SK-N-SH (cell line): ENCODE results near the gene LRRIQ1. TPM values are rescaled to one million over a fixed set of nuclear protein-coding genes. Genes with fewer than 3 reads are reported as not detected.

Source experiments
- CTCF ChIA-PET: fragments of 300-600, 350-600 bp; formaldehyde crosslinking; extraction: SDS; loops from one replicate; lab custom pipeline; 2021; lab: Yijun Ruan, JAX
- POLR2A ChIA-PET: fragments of 350-600 bp; sonication (Branson Sonifier 250); formaldehyde crosslinking; extraction: SDS; loops from one replicate; lab custom pipeline; 2020; ENCODE audit warnings: antibody characterized with exemption, inconsistent platforms; lab: Yijun Ruan, JAX
- DNase-seq: peaks from one replicate; pipeline ENCODE4 v3.0.0; 2012
- H2AFZ ChIP-seq: fragments of 200-600 bp; sonication (generic); 2 replicates; pipeline ENCODE4 v1.8.1; 2016; ENCODE audit warnings: antibody characterized with exemption, mild to moderate bottlenecking, low read depth
- H3F3A ChIP-seq: fragments of 200-600 bp; sonication (generic); replicated peaks from 2 replicates; pipeline ENCODE3; 2016; ENCODE audit warnings: antibody characterized with exemption, mild to moderate bottlenecking; ENCODE audit not compliant: insufficient read depth
- H3K27ac ChIP-seq, 2 experiments: fragments of 200-500 bp in 1 of 2; fragments of 200-600 bp in 1 of 2; sonication (Bioruptor generic) in 1 of 2; sonication (generic), shearing (Covaris generic) in 1 of 2; 2 replicates each; pipeline versions ENCODE4 v1.5.1 to v1.6.1; 2014 to 2016; ENCODE audit warnings: low read depth in 2 of 2, inconsistent platforms in 1 of 2, low read length in 1 of 2, mild to moderate bottlenecking in 1 of 2, mixed read lengths in 1 of 2
- H3K27me3 ChIP-seq: fragments of 200-600 bp; sonication (generic), shearing (Covaris generic); 2 replicates; pipeline ENCODE4 v1.6.1; 2016; ENCODE audit warnings: mixed run types; ENCODE audit not compliant: insufficient read depth
- H3K36me3 ChIP-seq, 2 experiments: fragments of 200-500 bp in 1 of 2; fragments of 200-600 bp in 1 of 2; sonication (Bioruptor generic) in 1 of 2; sonication (generic) in 1 of 2; replicated peaks in 1 of 2; 2 replicates each; pipeline versions ENCODE3 to v1.5.1; 2014 to 2016; ENCODE audit warnings: low read length in 1 of 2, mild to moderate bottlenecking in 1 of 2; ENCODE audit not compliant: insufficient read depth in 2 of 2, control insufficient read depth in 1 of 2
- H3K4me1 ChIP-seq, 2 experiments: fragments of 200-500 bp in 1 of 2; fragments of 200-600 bp in 1 of 2; sonication (Bioruptor generic) in 1 of 2; sonication (generic), shearing (Covaris generic) in 1 of 2; 2 replicates each; pipeline versions ENCODE4 v1.5.1 to v1.6.1; 2014 to 2016; ENCODE audit warnings: low read depth in 1 of 2, low read length in 1 of 2, mixed run types in 1 of 2; ENCODE audit not compliant: insufficient read depth in 2 of 2, control insufficient read depth in 1 of 2
- H3K4me2 ChIP-seq: fragments of 200-600 bp; sonication (generic), shearing (Covaris generic); 2 replicates; pipeline ENCODE4 v1.6.1; 2017; ENCODE audit warnings: mixed run types
- H3K4me3 ChIP-seq, 2 experiments: fragments of 200-500 bp in 1 of 2; fragments of 200-600 bp in 1 of 2; sonication (Bioruptor generic) in 1 of 2; sonication (generic), shearing (Covaris generic) in 1 of 2; 2 replicates each; pipeline versions ENCODE4 v1.5.1 to v1.8.1; 2014 to 2016; ENCODE audit warnings: low read depth in 2 of 2, inconsistent platforms in 1 of 2, low read length in 1 of 2, mild to moderate bottlenecking in 1 of 2, mixed read lengths in 1 of 2, moderate library complexity in 1 of 2
- H3K79me2 ChIP-seq: fragments of 200-600 bp; sonication (generic); 2 replicates; pipeline ENCODE4 v1.8.1; 2017; ENCODE audit warnings: mild to moderate bottlenecking; ENCODE audit not compliant: insufficient read depth
- H3K9ac ChIP-seq: fragments of 200-600 bp; sonication (generic); 2 replicates; pipeline ENCODE4 v1.6.1; 2017; ENCODE audit warnings: mixed run types
- H3K9me2 ChIP-seq: fragments of 200-600 bp; sonication (generic); 2 replicates; pipeline ENCODE4 v1.6.1; 2017; ENCODE audit warnings: mixed run types
- H3K9me3 ChIP-seq: fragments of 200-600 bp; sonication (generic); 2 replicates; pipeline ENCODE4 v1.6.1; 2017; ENCODE audit warnings: mixed run types, mild to moderate bottlenecking, moderate library complexity
- H4K20me1 ChIP-seq: fragments of 200-600 bp; sonication (generic); 2 replicates; pipeline ENCODE4 v1.6.1; 2017; ENCODE audit warnings: mild to moderate bottlenecking, mixed run types; ENCODE audit not compliant: insufficient read depth
- CHD2 ChIP-seq: fragments of 150-350 bp; IDR thresholded peaks from 2 replicates; pipeline ENCODE4 v1.6.1; 2018; ENCODE audit warnings: low read length; ENCODE audit not compliant: partially characterized antibody
- EZH2phosphoT487 ChIP-seq: fragments of 200-600 bp; sonication (generic); IDR thresholded peaks from 2 replicates; pipeline ENCODE4 v1.6.1; 2017; ENCODE audit warnings: low read depth, mixed run types, mild to moderate bottlenecking, antibody characterized with exemption, moderate library complexity, borderline replicate concordance
- FOSL2 ChIP-seq: IDR thresholded peaks from 2 replicates; pipeline ENCODE4 v1.4.0; 2012; ENCODE audit warnings: low read depth, mild to moderate bottlenecking, moderate library complexity, borderline replicate concordance
- GABPA ChIP-seq: IDR thresholded peaks from 2 replicates; pipeline ENCODE4 v1.4.0; 2012; ENCODE audit warnings: low read depth, mild to moderate bottlenecking
- IRF3 ChIP-seq: fragments of 150-350 bp; IDR thresholded peaks from 2 replicates; pipeline ENCODE4 v1.6.1; 2016; ENCODE audit warnings: mild to moderate bottlenecking, low read depth, low read length
- JUND ChIP-seq: IDR thresholded peaks from 2 replicates; pipeline ENCODE4 v1.4.0; 2012
- MEF2A ChIP-seq: IDR thresholded peaks from 2 replicates; pipeline ENCODE4 v1.4.0; 2012; ENCODE audit warnings: low read depth, borderline replicate concordance
- NFIC ChIP-seq: IDR thresholded peaks from 2 replicates; pipeline ENCODE4 v1.4.0; 2012; ENCODE audit warnings: borderline replicate concordance
- POLR2AphosphoS5 ChIP-seq: IDR thresholded peaks from 2 replicates; pipeline ENCODE4 v1.6.1; 2012; ENCODE audit warnings: low read depth, low read length
- RXRA ChIP-seq: IDR thresholded peaks from 2 replicates; pipeline ENCODE4 v1.4.0; 2012; ENCODE audit warnings: low read depth, mild to moderate bottlenecking, borderline replicate concordance
- SIN3A ChIP-seq: IDR thresholded peaks from 2 replicates; pipeline ENCODE4 v1.6.1; 2012; ENCODE audit warnings: low read depth, mild to moderate bottlenecking, low read length, moderate library complexity, borderline replicate concordance
- SMC3 ChIP-seq: IDR thresholded peaks from 2 replicates; pipeline ENCODE4 v1.6.1; 2012; ENCODE audit warnings: low read depth, low read length, improper control_type of control experiment
- TCF12 ChIP-seq: IDR thresholded peaks from 2 replicates; pipeline ENCODE4 v1.4.0; 2012
- TEAD4 ChIP-seq: IDR thresholded peaks from 2 replicates; pipeline ENCODE4 v1.4.0; 2012; ENCODE audit warnings: mild to moderate bottlenecking, borderline replicate concordance; ENCODE audit not compliant: insufficient read depth
- USF2 ChIP-seq: fragments of 150-350 bp; IDR thresholded peaks from 2 replicates; pipeline ENCODE4 v1.6.1; 2017; ENCODE audit warnings: antibody characterized with exemption, low read length, low read depth, borderline replicate concordance
- WGBS: methylation state at CpG from one replicate; pipeline ENCODE4 v1.1.6; 2017; ENCODE audit warnings: low lambda C conversion rate; 5-methylcytosine and 5-hydroxymethylcytosine counted together
- polyA plus RNA-seq, 3 experiments: library from polyadenylated mRNA; depleted of rRNA; stranded (reverse); fragments of >200 nt; gene quantifications; 2 replicates each; pipeline ENCODE4 v1.2.3, GENCODE V29; 2012
- TF ChIP-seq, protein P1 (sequence below): IDR thresholded peaks from 2 replicates; pipeline ENCODE4 v1.6.1; 2012; ENCODE audit warnings: mild to moderate bottlenecking, low read depth, low read length, moderate library complexity
- TF ChIP-seq, protein P2 (sequence below): IDR thresholded peaks from 2 replicates; pipeline ENCODE4; 2012

The LRRIQ1 gene
- polyA plus RNA-seq, 1 of the 3 experiments (the other 2 are of a cell fraction), result 0.39 TPM

DNA sequence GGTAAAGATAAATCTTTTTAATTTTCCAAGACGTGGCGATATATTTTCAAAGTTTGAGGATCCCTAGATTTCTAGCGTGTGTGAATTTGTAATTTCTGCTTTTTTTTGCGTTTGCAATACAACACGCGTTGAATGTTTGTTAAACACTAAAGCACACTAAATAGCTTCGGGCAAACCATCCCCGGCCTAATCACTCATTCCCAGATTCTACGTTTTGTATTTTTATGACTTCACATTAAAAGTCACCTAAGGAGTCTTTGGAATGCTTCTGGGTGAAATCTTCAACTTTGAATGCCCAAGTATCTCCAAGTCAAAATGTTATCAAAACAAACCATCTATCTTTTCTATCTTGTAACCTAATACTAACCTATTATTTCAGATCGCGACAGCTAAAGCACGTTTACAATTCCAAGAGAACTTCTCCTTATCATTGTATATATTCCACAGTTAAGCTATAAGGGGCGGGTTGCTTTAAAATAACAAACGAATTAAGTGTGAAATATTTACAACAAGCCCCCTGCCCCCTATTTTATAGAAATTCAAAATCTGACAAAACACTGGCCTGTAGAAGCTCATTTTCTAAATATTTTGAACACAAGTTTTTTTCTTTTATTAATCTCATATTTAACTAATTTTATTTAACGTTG is 245.0 kb downstream of the LRRIQ1 start:
- no peaks in the 10 kb centered on the region for H3K36me3 ChIP-seq
- no peaks in the 10 kb centered on the region for H3F3A ChIP-seq
- CTCF ChIA-PET, result interaction anchor here (0.7 to 1.7 kb wide), 7 partner anchors 10 to 204 kb away, joined by 3 to 4 read pairs (median 3); no protein-coding TSS in a partner anchor
- H3K9me3 ChIP-seq, result no peaks in the 10 kb centered on the region
- H3K79me2 ChIP-seq, result no peaks in the 10 kb centered on the region
- H3K9ac ChIP-seq, result no peak overlapping the region
- H3K4me1 ChIP-seq, result peaks cover 0 to 2% of the 10 kb centered on the region in 2 experiments; a peak in 1 of 4 replicates
- WGBS, result 3% methylated on average over 15 of the region's 15 CpGs
- H4K20me1 ChIP-seq, result no peaks in the 10 kb centered on the region
- peaks cover 34% of the 10 kb centered on the region for H3K27me3 ChIP-seq
- no peak for TF ChIP-seq SIN3A
- no peak for TF ChIP-seq NFIC
- TF ChIP-seq USF2, result no peak
- TF ChIP-seq JUND, result no peak
- no peak for TF ChIP-seq GABPA
- no peak for TF ChIP-seq MEF2A
- TF ChIP-seq IRF3, result no peak
- no peak for TF ChIP-seq FOSL2
- TF ChIP-seq, protein P1, sequence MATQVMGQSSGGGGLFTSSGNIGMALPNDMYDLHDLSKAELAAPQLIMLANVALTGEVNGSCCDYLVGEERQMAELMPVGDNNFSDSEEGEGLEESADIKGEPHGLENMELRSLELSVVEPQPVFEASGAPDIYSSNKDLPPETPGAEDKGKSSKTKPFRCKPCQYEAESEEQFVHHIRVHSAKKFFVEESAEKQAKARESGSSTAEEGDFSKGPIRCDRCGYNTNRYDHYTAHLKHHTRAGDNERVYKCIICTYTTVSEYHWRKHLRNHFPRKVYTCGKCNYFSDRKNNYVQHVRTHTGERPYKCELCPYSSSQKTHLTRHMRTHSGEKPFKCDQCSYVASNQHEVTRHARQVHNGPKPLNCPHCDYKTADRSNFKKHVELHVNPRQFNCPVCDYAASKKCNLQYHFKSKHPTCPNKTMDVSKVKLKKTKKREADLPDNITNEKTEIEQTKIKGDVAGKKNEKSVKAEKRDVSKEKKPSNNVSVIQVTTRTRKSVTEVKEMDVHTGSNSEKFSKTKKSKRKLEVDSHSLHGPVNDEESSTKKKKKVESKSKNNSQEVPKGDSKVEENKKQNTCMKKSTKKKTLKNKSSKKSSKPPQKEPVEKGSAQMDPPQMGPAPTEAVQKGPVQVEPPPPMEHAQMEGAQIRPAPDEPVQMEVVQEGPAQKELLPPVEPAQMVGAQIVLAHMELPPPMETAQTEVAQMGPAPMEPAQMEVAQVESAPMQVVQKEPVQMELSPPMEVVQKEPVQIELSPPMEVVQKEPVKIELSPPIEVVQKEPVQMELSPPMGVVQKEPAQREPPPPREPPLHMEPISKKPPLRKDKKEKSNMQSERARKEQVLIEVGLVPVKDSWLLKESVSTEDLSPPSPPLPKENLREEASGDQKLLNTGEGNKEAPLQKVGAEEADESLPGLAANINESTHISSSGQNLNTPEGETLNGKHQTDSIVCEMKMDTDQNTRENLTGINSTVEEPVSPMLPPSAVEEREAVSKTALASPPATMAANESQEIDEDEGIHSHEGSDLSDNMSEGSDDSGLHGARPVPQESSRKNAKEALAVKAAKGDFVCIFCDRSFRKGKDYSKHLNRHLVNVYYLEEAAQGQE, result no peak
- TF ChIP-seq, protein P2, sequence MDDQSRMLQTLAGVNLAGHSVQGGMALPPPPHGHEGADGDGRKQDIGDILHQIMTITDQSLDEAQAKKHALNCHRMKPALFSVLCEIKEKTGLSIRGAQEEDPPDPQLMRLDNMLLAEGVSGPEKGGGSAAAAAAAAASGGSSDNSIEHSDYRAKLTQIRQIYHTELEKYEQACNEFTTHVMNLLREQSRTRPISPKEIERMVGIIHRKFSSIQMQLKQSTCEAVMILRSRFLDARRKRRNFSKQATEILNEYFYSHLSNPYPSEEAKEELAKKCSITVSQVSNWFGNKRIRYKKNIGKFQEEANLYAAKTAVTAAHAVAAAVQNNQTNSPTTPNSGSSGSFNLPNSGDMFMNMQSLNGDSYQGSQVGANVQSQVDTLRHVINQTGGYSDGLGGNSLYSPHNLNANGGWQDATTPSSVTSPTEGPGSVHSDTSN, result no peak
- TF ChIP-seq EZH2phosphoT487, result no peak
- TF ChIP-seq RXRA, result no peak
- TF ChIP-seq SMC3, result no peak
- no peak for TF ChIP-seq TCF12
- TF ChIP-seq POLR2AphosphoS5, result no peak
- no peak for TF ChIP-seq CHD2
- no peak for TF ChIP-seq TEAD4
- H2AFZ ChIP-seq, result peak overlapping the region; percentile 69; the same call in 1 of the 2 replicates
- peak overlapping the region; percentile 86 for H3K4me2 ChIP-seq
- peak overlapping the region; percentile 53 to 61; a peak in 3 of 4 replicates for H3K4me3 ChIP-seq
- POLR2A ChIA-PET, result no interaction called here
- DNase-seq, result no peak
- no peaks in the 10 kb centered on the region for H3K9me2 ChIP-seq
- H3K27ac ChIP-seq, result no peak overlapping the region
